NT2/D1 (cell line): ENCODE data around the gene VEPH1.

ENCODE experiments used
- YY1 ChIP-seq: IDR thresholded peaks from 2 replicates; pipeline ENCODE4 v1.6.1; 2011; ENCODE audit not compliant: insufficient read length, insufficient read depth
- ZNF274 ChIP-seq: IDR thresholded peaks from 2 replicates; pipeline ENCODE4 v1.6.1; 2011; ENCODE audit warnings: mild to moderate bottlenecking, low read depth, low read length

DNA sequence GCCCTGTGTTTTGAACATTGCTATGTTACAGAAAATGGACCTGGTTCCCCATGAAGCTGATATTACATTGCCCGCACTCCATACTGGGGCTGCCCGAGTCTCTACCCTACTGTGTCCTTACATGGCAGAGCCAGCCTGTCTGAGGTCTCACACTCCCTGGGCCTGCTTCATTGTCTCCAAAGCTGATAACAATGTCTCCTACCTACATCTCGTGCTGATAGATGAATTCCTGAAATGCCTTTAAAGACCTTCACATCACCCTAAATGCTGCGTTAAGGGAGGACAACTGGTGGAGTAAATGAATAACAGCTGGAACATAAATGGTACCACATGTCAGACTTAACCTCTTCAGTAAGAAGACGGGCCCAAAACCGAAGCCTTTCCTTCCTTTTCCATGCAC, 129.4 kb downstream of the VEPH1 start:
- no peak for TF ChIP-seq YY1
- no peak for TF ChIP-seq ZNF274
